HG03066 (cell line): Measurements from ENCODE around the gene KIF15.
"Not testable (repeated sequence)": the region's sequence is repeated elsewhere in the genome, so short reads cannot be mapped to it uniquely, and the experiment has no call there.

Experiments used
- ATAC-seq: cut with Tn5 transposase; IDR thresholded peaks from one replicate; pipeline ENCODE4 v1.9.1; 2021; ENCODE audit warnings: low read depth; ENCODE audit not compliant: unreplicated experiment

The KIF15 gene

DNA sequence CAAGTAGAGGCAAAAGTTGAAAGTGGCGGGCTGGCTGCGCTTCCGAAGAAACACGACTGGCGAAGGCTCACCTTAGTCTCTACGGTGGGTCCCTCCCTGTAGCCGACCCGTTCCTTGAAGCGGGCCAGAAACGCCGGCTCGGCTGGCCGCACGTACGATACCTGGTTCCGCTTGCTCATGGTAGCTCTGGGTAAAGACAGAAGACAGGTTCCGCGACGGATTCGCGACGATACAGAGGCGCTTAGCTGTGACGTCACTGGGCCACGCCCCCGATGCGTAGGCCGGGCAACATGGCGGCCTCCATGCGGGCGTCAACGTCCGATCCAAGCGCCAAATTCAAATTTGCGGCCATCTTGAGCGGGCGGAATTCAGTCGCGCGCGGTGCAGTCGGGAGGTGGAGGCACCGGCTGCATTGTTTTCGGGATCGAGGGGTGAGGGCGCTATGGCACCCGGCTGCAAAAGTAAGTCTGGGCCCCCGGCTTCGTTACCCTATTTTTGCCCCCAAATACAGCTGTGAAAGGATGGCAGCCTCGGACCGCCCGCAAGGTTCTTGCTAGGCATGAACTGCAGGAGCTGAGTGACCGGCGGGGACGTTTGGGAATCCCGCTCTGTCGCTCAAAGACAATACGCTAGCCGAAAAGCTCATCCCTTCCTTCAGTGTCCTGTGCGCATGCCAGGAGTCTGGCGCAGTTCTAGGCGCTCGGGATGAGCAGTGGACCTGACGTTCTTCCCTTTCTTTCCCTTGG lies at the start of gene KIF15, which contains the start of gene KIAA1143:
Gene KIF15, plus strand, starts transcription at position 371 of the 746 bp plus-strand sequence. Its CDS starts 72 bp downstream, at position 443.
Gene KIAA1143, minus strand, starts transcription at position 196 of the 746 bp plus-strand sequence. Its CDS starts 17 bp downstream, at position 179.
- ATAC-seq = peak; percentile 89

- ATAC-seq = no peak
Measured at GRCh38 chr3:44712455-44713075, 49.0 kb upstream of the KIF15 start, which contains the start of gene ZNF502. ZNF502 (plus strand) TSS chr3:44712660; CDS start chr3:44720262, 7,602 bp downstream.

DNA sequence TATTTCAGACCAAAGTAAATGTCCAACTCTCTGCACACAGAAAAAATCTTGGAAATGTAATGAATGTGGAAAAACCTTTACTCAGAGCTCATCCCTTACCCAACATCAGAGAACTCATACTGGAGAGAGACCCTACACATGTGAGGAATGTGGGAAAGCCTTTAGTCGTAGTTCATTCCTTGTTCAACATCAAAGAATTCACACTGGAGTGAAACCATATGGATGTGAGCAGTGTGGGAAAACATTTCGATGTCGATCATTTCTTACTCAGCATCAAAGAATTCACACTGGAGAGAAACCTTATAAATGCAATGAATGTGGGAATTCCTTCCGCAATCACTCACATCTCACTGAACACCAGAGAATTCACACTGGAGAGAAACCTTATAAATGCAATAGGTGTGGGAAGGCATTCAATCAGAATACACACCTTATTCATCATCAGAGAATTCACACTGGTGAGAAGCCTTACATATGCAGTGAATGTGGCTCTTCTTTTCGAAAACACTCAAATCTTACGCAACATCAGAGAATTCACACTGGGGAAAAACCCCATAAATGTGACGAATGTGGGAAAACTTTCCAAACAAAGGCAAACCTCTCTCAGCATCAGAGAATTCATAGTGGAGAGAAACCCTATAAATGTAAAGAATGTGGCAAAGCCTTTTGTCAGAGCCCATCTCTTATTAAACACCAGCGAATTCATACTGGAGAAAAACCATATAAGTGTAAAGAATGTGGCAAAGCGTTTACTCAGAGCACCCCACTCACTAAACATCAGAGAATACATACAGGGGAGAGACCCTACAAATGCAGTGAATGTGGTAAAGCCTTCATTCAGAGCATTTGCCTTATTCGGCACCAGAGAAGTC lies 40.1 kb upstream of the KIF15 start:
- ATAC-seq = no peak

DNA sequence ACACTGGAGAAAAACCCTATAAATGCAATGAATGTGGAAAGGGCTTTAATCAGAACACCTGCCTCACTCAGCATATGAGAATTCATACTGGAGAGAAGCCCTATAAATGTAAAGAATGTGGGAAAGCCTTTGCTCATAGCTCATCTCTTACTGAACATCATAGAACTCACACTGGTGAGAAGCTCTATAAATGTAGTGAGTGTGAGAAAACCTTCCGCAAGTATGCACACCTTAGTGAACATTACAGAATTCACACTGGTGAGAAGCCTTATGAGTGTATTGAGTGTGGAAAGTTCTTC lies 39.5 kb upstream of the KIF15 start:
- ATAC-seq = no peak

- ATAC-seq = peak; percentile 70
Measured at GRCh38 chr3:44729384-44729910, 32.1 kb upstream of the KIF15 start, which contains the start of gene ZNF501. ZNF501 (plus strand) TSS chr3:44729635; CDS start chr3:44734422, 4,787 bp downstream.

- ATAC-seq = no peak
Measured at GRCh38 chr3:44734646-44735168, 26.9 kb upstream of the KIF15 start.

- no peak for ATAC-seq
Measured at GRCh38 chr3:44761101-44761423, 532 bp upstream of the KIF15 start.

GRCh38 chr3:44762170-44762677 lies 630 bp downstream of the KIF15 start:
- ATAC-seq = no peak

DNA sequence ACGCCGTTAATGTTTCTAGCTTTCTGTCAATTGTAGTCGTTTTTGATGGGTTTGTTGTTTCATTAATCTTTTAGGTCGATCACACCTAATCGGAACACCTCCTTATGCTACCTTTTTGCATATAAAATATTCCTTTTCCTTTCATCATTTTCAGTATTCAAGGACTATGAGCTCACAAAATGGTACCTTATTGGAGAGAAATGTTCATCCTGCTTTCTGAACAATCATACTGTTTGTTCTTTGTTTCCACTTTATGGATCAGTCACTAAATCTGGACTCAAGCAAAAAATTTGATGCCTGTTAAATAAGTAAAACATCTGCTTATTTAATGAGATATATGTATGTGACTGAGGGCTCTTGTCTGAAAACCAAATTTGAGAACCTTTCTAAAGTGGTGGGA lies 1.1 kb downstream of the KIF15 start:
- no peak for ATAC-seq

DNA sequence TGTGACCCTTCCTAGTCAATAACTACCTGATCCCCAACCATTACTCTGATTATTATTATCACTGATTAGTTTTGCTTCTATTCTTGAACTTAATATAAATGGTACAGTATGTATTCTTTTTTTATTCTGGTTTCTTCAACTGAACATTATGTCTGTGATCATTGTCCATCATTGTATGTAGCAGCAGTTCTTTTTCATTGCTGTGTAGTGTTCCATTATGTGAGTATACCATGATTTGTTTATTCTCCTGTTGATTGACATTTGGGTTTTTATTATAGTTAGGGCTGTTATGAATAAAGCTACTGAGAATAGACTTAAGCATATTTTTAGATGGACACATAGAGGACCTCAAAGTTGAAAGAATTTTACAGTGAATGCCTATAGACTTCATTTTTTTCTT lies 2.7 kb downstream of the KIF15 start:
- ATAC-seq = no peak

GRCh38 chr3:44771424-44772098 lies 10.0 kb downstream of the KIF15 start:
- no peak for ATAC-seq

DNA sequence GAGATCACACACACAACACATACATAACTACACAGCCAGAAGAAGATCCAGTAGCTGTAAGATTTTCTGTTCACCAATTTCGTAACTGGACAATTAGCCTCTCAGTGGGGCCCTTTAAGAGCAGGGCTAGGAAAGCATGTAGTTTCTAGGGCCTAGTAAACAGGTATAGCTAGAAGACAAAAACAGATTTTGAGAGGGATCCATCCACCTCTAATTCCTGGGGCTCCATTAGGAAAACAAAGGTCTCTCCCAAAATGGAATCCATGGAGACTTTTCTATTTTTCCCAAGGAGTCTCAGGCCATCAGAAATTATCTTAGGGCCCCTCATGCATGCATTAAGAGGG lies 10.5 kb downstream of the KIF15 start:
- no peak for ATAC-seq

DNA sequence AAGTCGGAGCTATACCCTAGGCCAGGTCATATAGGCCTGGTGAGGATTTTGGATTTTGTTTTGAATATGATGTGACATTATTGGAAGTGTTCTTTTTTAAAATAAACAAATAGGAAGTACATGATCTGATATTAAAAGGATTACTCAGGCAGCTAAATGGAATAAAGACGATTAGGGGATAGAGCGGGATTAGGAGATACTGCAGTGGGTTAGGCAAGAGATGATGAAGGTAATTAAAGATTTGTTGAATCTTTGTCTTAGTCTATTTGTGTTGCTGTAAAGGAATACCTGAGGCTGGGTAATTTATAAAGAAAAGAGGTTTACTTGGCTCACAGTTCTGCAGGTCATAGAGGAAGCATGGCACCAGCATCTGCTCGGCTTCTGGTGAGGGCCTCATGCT lies 21.3 kb downstream of the KIF15 start:
- ATAC-seq = no peak

- no peak for ATAC-seq
Measured at GRCh38 chr3:44795197-44795596, 33.6 kb downstream of the KIF15 start.

DNA sequence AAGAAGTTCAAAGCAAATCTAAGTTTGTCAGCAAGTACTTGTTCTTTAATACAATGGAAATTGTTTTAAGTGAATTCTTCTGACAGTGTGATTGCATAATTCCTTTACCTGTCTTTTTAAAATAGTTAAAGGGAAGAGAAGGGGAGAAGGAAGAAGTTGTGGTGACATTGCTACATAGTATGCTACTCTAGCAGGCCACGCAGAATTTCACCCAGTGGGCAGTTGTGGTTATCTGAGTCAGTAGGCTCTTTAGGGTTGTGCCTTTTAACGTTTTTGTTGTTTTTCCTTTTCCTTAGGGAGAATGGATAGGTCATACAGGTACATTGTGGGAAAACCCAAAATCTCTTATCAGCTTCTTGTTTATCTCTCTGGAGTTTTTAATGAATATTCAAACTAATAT lies 40.4 kb downstream of the KIF15 start:
- ATAC-seq = no peak

GRCh38 chr3:44803298-44803697 lies 41.7 kb downstream of the KIF15 start:
- ATAC-seq = no peak

DNA sequence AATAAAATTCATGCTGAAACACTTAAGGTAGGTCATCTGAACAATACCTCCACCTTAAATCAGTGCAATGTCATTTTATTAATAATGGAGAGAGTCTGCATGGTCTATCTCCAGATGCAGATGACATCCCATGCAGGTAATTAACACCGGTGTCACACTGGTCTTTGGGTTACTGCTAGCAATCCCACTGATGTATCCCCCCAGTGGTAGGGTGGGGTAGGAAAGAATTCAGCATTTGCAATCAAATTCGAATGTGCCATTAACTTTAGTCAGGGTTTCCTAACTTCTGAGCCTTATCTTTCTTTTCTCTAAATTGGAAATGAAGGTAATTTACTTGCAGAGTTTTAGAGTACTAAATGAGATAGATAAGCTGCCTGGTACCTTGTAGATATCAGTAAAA lies 44.4 kb downstream of the KIF15 start:
- ATAC-seq = no peak

GRCh38 chr3:44814751-44815150 lies 53.2 kb downstream of the KIF15 start:
- ATAC-seq = no peak

- ATAC-seq = not testable (repeated sequence)
Measured at GRCh38 chr3:44816334-44816733, 54.7 kb downstream of the KIF15 start.

DNA sequence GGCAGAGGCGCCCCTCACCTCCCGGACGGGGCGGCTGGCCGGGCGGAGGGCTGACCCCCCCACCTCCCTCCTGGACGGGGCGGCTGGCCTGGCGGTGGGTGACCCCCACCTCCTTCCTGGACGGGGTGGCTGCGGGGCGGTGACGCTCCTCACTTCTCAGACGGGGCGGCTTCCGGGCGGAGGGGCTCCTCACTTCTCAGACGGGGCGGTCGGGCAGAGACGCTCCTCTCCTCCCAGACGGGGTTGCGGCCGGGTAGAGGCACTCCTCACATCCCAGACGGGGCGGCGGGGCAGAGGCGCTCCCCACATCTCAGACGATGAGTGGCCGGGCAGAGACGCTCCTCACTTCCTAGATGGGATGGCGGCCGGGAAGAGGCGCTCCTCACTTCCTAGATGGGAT lies 59.6 kb downstream of the KIF15 start:
- not testable (repeated sequence) for ATAC-seq
